Gastrocnemius medialis (tissue), 4 donors: ENCODE data around the gene LAMB2. TPM values are rescaled to one million over a fixed set of nuclear protein-coding genes. Genes with fewer than 3 reads are reported as not detected.

ENCODE experiments used
- ATAC-seq, 2 donors: fragments of 150-250 bp; one replicate each; pipeline ENCODE4 v1.9.1; 2016
- DNase-seq, 2 donors: peaks; one replicate each; pipeline ENCODE4 v3.0.0-alpha.2; 2019
- H3K27ac ChIP-seq, 4 donors: fragments of 200-600 bp; sonication (generic); 1 replicate in 1 of 4; 2 replicates in 3 of 4; pipeline ENCODE4 v1.5.1; 2016 to 2018; ENCODE audit warnings: mild to moderate bottlenecking in 2 of 4, moderate library complexity in 1 of 4
- H3K27me3 ChIP-seq, 3 donors: fragments of 200-600 bp; sonication (generic) in 2 of 3; 1 replicate in 1 of 3; 2 replicates in 2 of 3; pipeline versions ENCODE4 v1.5.1 to v1.6.0; 2016 to 2019; ENCODE audit warnings: mild to moderate bottlenecking in 1 of 3, moderate library complexity in 1 of 3
- H3K36me3 ChIP-seq, 2 donors: fragments of 200-600 bp; sonication (generic) in 1 of 2; one replicate each; pipeline ENCODE4 v1.5.1; 2017 to 2018
- H3K4me1 ChIP-seq, 2 donors: fragments of 200-600 bp; sonication (generic) in 1 of 2; one replicate each; pipeline ENCODE4 v1.5.1; 2016 to 2017; ENCODE audit warnings: mild to moderate bottlenecking in 2 of 2
- H3K4me3 ChIP-seq, 4 donors: fragments of 200-600 bp; sonication (generic) in 3 of 4; 1 replicate in 1 of 4; 2 replicates in 3 of 4; pipeline ENCODE4 v1.5.1; 2016 to 2019; ENCODE audit warnings: mild to moderate bottlenecking in 2 of 4
- H3K9me3 ChIP-seq, 3 donors: fragments of 200-600 bp; sonication (generic) in 2 of 3; 1 replicate in 1 of 3; 2 replicates in 2 of 3; pipeline ENCODE4 v1.5.1; 2016 to 2019
- POLR2A ChIP-seq, 2 donors: fragments of 450-650 bp; IDR thresholded peaks; one replicate each; pipeline ENCODE4 v1.6.1; 2017; ENCODE audit warnings: antibody characterized with exemption in 2 of 2, mild to moderate bottlenecking in 2 of 2, moderate library complexity in 2 of 2
- in situ Hi-C, 4 donors: fragments of 200-750 bp; cut with MboI; loops; one replicate each; pipeline versions ENCODE4 v1.15.0 to v1.8.0; 2017; ENCODE audit warnings: low sequenced_read_pairs in 4 of 4
- intact Hi-C: fragments of 100-400 bp; cut with DNase I; formaldehyde crosslinking; loops from one replicate; pipeline ENCODE4 v1.15.1; 2023; ENCODE audit warnings: low total_unique reads
- total RNA-seq, 4 donors: library from RNA; depleted of rRNA; stranded (reverse); fragments of >200 nt; gene quantifications; one replicate each; pipeline versions ENCODE4 v1.1.0 to v1.2.3, GENCODE V29; 2016
- TF ChIP-seq, protein P1 (sequence below), 5 experiments: fragments of 450-650 bp in 3 of 5; fragments of 200-600 bp in 2 of 5; sonication (generic) in 2 of 5; IDR thresholded peaks in 4 of 5; conservative IDR thresholded peaks in 1 of 5; 1 replicate in 4 of 5; 2 replicates in 1 of 5; pipeline ENCODE4 v1.5.1; 2016 to 2019; ENCODE audit warnings: antibody characterized with exemption in 5 of 5, mild to moderate bottlenecking in 3 of 5, moderate library complexity in 3 of 5

The LAMB2 gene
- total RNA-seq, 4 donors from 2014 or later: 154 to 355 (median 243) TPM

DNA sequence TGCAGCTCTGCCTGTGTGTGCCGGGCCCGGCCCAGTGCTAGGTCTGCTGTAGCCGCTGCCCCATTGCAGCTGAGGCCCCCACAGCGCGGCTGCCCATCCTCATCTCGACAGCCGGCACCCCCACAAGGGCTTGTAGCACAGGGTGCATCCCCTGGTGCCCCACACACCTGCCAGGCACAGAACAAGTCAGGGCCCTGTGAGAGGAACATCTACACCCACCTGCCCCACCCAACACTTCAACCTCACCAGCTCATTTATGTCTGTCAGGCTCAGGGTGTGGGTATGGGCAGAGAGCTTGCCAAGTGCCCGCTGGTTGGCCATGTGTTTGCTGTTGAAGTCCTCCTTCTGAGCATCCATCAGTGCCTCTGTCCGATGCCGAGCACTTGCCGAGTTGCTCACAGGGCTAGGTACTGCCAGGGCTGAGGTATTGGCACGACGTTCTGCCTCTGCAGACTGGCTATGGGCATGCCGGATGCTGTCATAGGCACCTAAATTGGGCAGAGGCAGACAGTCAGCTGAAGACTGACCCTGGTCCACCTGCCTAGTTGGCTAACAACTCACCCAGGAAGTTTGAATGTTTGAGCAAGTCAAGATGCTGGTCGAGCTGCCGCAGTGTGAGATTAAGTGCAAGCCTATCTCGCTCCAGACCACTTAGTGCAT is 9.8 kb downstream of the LAMB2 start:
- no peak for ATAC-seq
- Histone ChIP-seq H3K36me3 (peaks cover 0 to 71% of the 10 kb centered on the region in 2 donors), H3K27me3 (no peaks in the 10 kb centered on the region), H3K9me3 (no peaks in the 10 kb centered on the region), H3K27ac (no peak overlapping the region), H3K4me3 (no peak overlapping the region), H3K4me1 (peaks cover 16 to 17% of the 10 kb centered on the region in 2 donors)
- no peak for DNase-seq
- intact Hi-C loops (no loop called here), in situ Hi-C loops (no loop called here)
- no peak for TF ChIP-seq POLR2A (IDR thresholded peaks at IDR 0.05)
- TF ChIP-seq, protein P1, sequence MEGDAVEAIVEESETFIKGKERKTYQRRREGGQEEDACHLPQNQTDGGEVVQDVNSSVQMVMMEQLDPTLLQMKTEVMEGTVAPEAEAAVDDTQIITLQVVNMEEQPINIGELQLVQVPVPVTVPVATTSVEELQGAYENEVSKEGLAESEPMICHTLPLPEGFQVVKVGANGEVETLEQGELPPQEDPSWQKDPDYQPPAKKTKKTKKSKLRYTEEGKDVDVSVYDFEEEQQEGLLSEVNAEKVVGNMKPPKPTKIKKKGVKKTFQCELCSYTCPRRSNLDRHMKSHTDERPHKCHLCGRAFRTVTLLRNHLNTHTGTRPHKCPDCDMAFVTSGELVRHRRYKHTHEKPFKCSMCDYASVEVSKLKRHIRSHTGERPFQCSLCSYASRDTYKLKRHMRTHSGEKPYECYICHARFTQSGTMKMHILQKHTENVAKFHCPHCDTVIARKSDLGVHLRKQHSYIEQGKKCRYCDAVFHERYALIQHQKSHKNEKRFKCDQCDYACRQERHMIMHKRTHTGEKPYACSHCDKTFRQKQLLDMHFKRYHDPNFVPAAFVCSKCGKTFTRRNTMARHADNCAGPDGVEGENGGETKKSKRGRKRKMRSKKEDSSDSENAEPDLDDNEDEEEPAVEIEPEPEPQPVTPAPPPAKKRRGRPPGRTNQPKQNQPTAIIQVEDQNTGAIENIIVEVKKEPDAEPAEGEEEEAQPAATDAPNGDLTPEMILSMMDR (IDR thresholded peaks at IDR 0.05 in 4 of 5, conservative IDR thresholded peaks at IDR 0.05 in 1 of 5): no peak

DNA sequence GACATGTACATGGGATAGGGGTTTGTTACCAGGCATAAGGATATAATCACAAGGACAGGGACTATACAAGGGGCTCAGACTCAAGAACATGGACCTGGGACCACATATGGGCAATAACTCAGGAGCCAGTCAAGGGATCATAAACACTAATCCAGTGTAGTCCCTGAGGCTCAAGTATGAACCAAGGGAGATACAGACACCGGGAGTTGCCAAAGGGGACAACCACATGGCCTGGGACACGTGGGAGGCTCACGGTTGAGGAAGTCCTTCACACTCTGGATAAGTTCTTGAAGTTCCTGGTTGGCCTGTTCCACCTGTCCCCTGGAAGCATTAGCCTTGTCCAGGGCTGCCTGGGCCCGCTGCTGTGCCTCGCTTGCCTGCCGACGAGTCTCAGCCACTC is 10.4 kb downstream of the LAMB2 start:
- intact Hi-C loops (no loop called here), in situ Hi-C loops (no loop called here)
- H3K27ac ChIP-seq: no peak overlapping the region
- ATAC-seq (no peak), DNase-seq (no peak)
- H3K36me3 ChIP-seq: peaks cover 2 to 75% of the 10 kb centered on the region in 2 donors
- H3K4me1 ChIP-seq: peaks cover 16 to 17% of the 10 kb centered on the region in 2 donors
- H3K9me3 ChIP-seq: no peaks in the 10 kb centered on the region
- H3K27me3 ChIP-seq: no peaks in the 10 kb centered on the region
- no peak for TF ChIP-seq POLR2A (IDR thresholded peaks at IDR 0.05)
- TF ChIP-seq, protein P1 (IDR thresholded peaks at IDR 0.05 in 4 of 5, conservative IDR thresholded peaks at IDR 0.05 in 1 of 5): no peak
- no peak overlapping the region for H3K4me3 ChIP-seq

DNA sequence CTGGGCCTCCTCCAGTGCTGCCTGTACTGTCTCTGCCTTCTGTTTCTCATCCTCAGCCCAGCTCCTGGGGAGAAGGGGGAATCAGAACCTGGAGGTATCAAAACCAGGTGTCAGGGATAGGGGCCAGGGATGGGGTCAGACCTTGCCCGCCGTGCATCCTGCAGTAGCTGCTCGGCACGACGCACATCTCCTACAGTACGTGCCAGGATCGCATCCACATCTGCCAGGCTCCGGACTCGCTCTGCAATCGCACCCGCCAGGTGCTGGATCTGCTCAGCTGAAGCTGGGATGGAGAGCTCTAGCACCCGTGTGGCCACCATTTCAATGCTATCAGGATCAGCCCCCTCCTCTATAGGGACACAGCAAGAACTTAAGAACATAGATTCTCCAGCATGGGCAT is 10.8 kb downstream of the LAMB2 start:
- TF ChIP-seq, protein P1 (IDR thresholded peaks at IDR 0.05 in 4 of 5, conservative IDR thresholded peaks at IDR 0.05 in 1 of 5): no peak
- no peak for TF ChIP-seq POLR2A (IDR thresholded peaks at IDR 0.05)
- peak overlapping the region in 1 of 4 donors; percentile 99 for H3K27ac ChIP-seq
- no peaks in the 10 kb centered on the region for H3K9me3 ChIP-seq
- ATAC-seq (no peak), DNase-seq (no peak)
- H3K36me3 ChIP-seq: peaks cover 2 to 78% of the 10 kb centered on the region in 2 donors
- peaks cover 16 to 17% of the 10 kb centered on the region in 2 donors for H3K4me1 ChIP-seq
- H3K27me3 ChIP-seq: no peaks in the 10 kb centered on the region
- H3K4me3 ChIP-seq: no peak overlapping the region
- intact Hi-C loops: no loop called here
- in situ Hi-C loops: no loop called here

DNA sequence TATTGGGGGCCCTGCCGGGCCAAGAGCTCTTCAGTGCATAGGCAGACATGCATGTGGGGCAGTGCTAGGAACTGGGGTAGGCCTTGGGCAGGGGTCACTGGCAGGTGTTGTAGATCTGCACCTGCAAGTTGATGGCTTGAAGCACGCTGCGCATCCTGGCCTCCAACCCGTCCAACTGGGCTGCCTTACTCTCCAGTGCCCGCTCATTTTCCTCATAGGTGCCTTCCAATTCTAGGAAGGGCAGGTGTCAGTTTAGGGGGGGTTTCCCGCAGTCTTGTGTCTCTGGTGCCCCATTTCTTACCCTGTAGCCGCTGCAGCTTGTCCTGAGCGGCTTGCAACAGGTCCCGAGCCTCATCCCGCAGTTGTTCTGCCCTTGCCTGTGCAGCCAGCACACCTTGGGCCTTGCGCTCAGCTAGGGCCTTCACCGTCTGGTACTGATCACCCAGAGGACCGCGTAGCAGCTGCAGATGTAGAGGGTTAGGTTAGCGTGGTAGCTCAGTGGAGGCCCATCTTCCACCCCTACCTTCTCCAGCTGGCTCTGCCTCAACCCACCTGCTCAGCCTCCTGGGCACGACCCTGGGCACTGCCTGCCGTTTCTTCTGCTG is 11.6 kb downstream of the LAMB2 start:
- TF ChIP-seq POLR2A (IDR thresholded peaks at IDR 0.05): no peak
- TF ChIP-seq, protein P1 (IDR thresholded peaks at IDR 0.05 in 4 of 5, conservative IDR thresholded peaks at IDR 0.05 in 1 of 5): no peak
- DNase-seq: no peak
- H3K4me3 ChIP-seq: peak overlapping the region; percentile 77 to 100 (median 96)
- peak in 1 of 2 donors; percentile 9 for ATAC-seq
- peak overlapping the region; percentile 83 to 99 (median 95) for H3K27ac ChIP-seq
- no peaks in the 10 kb centered on the region for H3K27me3 ChIP-seq
- H3K4me1 ChIP-seq: peaks cover 16 to 17% of the 10 kb centered on the region in 2 donors
- intact Hi-C loops: no loop called here
- in situ Hi-C loops: no loop called here
- peaks cover 2 to 78% of the 10 kb centered on the region in 2 donors for H3K36me3 ChIP-seq
- H3K9me3 ChIP-seq: no peaks in the 10 kb centered on the region
